GM23338 (cell line): ENCODE results near the gene UGT1A1. TPM values are rescaled to one million over a fixed set of nuclear protein-coding genes. Genes with fewer than 3 reads are reported as not detected.

Experiments
- ATAC-seq: fragments of 200-7000 bp; cut with Tn5 transposase; 3 replicates; pipeline ENCODE4 v1.9.1; 2020
- DNase-seq: peaks from one replicate; pipeline ENCODE4 v3.0.0-alpha.2; 2015; ENCODE audit warnings: low spot score
- H2AFZ ChIP-seq: fragments of 200-600 bp; sonication (generic); 2 replicates; pipeline ENCODE4 v1.8.0; 2016; ENCODE audit warnings: antibody characterized with exemption, mild to moderate bottlenecking, moderate library complexity
- H3F3A ChIP-seq: fragments of 200-600 bp; sonication (generic); replicated peaks from 2 replicates; pipeline ENCODE4 v1.8.0; 2017; ENCODE audit warnings: antibody characterized with exemption, mixed run types, low read depth
- H3K27ac ChIP-seq: fragments of 200-600 bp; sonication (generic); 2 replicates; pipeline ENCODE4 v1.6.1; 2016; ENCODE audit warnings: low read depth
- H3K27me3 ChIP-seq: fragments of 200-600 bp; sonication (generic); 2 replicates; pipeline ENCODE4 v1.8.0; 2016; ENCODE audit warnings: mild to moderate bottlenecking, mixed run types, moderate library complexity; ENCODE audit not compliant: insufficient read depth
- H3K36me3 ChIP-seq: fragments of 200-600 bp; sonication (generic); 2 replicates; pipeline ENCODE4 v1.8.0; 2016; ENCODE audit warnings: mild to moderate bottlenecking; ENCODE audit not compliant: insufficient read depth
- H3K4me1 ChIP-seq: fragments of 200-600 bp; sonication (generic); 2 replicates; pipeline ENCODE4 v1.8.0; 2016; ENCODE audit warnings: mild to moderate bottlenecking, moderate library complexity; ENCODE audit not compliant: insufficient read depth
- H3K4me2 ChIP-seq: fragments of 200-600 bp; sonication (generic); 2 replicates; pipeline ENCODE4 v1.7.1; 2017; ENCODE audit warnings: mixed run types
- H3K4me3 ChIP-seq: fragments of 200-600 bp; sonication (generic); 2 replicates; pipeline ENCODE4 v1.6.1; 2016; ENCODE audit warnings: mixed run types
- H3K79me2 ChIP-seq: fragments of 200-600 bp; sonication (generic); replicated peaks from 2 replicates; pipeline ENCODE4 v1.8.0; 2017; ENCODE audit warnings: mild to moderate bottlenecking; ENCODE audit not compliant: insufficient read depth
- H3K9me2 ChIP-seq: fragments of 200-600 bp; sonication (generic); 2 replicates; pipeline ENCODE4 v1.8.0; 2017; ENCODE audit not compliant: insufficient read depth
- H4K20me1 ChIP-seq: fragments of 200-600 bp; sonication (generic); replicated peaks from 2 replicates; pipeline ENCODE4 v1.8.0; 2017; ENCODE audit warnings: mild to moderate bottlenecking; ENCODE audit not compliant: insufficient read depth
- H3K27ac Mint-ChIP-seq: 2 replicates; pipeline ENCODE4 v1.8.0; 2020; ENCODE audit warnings: inconsistent platforms, mild to moderate bottlenecking, moderate library complexity, mixed read lengths
- H3K27me3 Mint-ChIP-seq: 3 replicates; pipeline ENCODE4 v1.8.0; 2022; ENCODE audit warnings: low read depth, mild to moderate bottlenecking, moderate library complexity, mixed read lengths, inconsistent platforms; ENCODE audit not compliant: insufficient read depth, poor library complexity
- H3K36me3 Mint-ChIP-seq: 3 replicates; pipeline ENCODE4 v1.8.0; 2021; ENCODE audit warnings: low read depth, mild to moderate bottlenecking, inconsistent platforms, moderate library complexity, mixed read lengths
- H3K4me1 Mint-ChIP-seq: 3 replicates; pipeline ENCODE4 v1.8.0; 2020; ENCODE audit warnings: mild to moderate bottlenecking, inconsistent platforms, mixed read lengths
- H3K4me3 Mint-ChIP-seq: 3 replicates; pipeline ENCODE4 v1.8.0; 2021; ENCODE audit warnings: moderate library complexity, mild to moderate bottlenecking, inconsistent platforms, mixed read lengths
- H3K9me3 Mint-ChIP-seq: 3 replicates; pipeline ENCODE4 v1.8.0; 2020; ENCODE audit warnings: moderate library complexity, mild to moderate bottlenecking, inconsistent platforms, mixed read lengths
- CREB1 ChIP-seq: fragments of 250-450 bp; sonication (Bioruptor Pico); IDR thresholded peaks from 2 replicates; pipeline ENCODE4 v1.5.0; 2020; ENCODE audit warnings: low read depth, mild to moderate bottlenecking, moderate library complexity
- EZH2 ChIP-seq: fragments of 200-600 bp; sonication (generic); IDR thresholded peaks from one replicate; pipeline ENCODE4 v1.8.0; 2017; ENCODE audit warnings: antibody characterized with exemption, mild to moderate bottlenecking, low read depth; ENCODE audit not compliant: unreplicated experiment
- EZH2phosphoT487 ChIP-seq: fragments of 200-600 bp; sonication (generic); IDR thresholded peaks from one replicate; pipeline ENCODE4 v1.8.1; 2018; ENCODE audit warnings: antibody characterized with exemption; ENCODE audit not compliant: unreplicated experiment
- POLR2AphosphoS5 ChIP-seq: IDR thresholded peaks from 2 replicates; pipeline ENCODE4 v1.6.1; 2016; ENCODE audit warnings: antibody characterized with exemption, low read depth
- STAT1 ChIP-seq: IDR thresholded peaks from one replicate; pipeline ENCODE4 v1.6.1; 2016; ENCODE audit warnings: antibody characterized with exemption; ENCODE audit not compliant: unreplicated experiment
- ZNF114 ChIP-seq: fragments of 250-450 bp; sonication (Bioruptor Pico); IDR thresholded peaks from 2 replicates; pipeline ENCODE4 v1.5.0; 2020; ENCODE audit warnings: mild to moderate bottlenecking, moderate library complexity
- ZNF331 ChIP-seq: fragments of 250-450 bp; sonication (Bioruptor Pico); IDR thresholded peaks from 2 replicates; pipeline ENCODE4 v1.5.0; 2020; ENCODE audit warnings: low read depth, mild to moderate bottlenecking, moderate library complexity
- polyA plus RNA-seq: library from polyadenylated mRNA; unstranded; fragments of >200 nt; fragmentation: Nextera tagmentation; extraction: Ambion mirVana; gene quantifications from 2 replicates; pipeline ENCODE4 v1.2.1, GENCODE V29; 2016
- total RNA-seq: library from RNA; depleted of rRNA; stranded (reverse); fragments of >200 nt; shearing (Covaris generic); gene quantifications from 2 replicates; pipeline ENCODE4 v1.2.3, GENCODE V29; 2014
- TF ChIP-seq, protein P1 (sequence below): fragments of 250-450 bp; sonication (Bioruptor Pico); IDR thresholded peaks from 2 replicates; pipeline ENCODE4 v1.5.0; 2020; ENCODE audit warnings: mild to moderate bottlenecking, moderate library complexity
- TF ChIP-seq, protein P2 (sequence below): IDR thresholded peaks from one replicate; pipeline ENCODE4 v1.6.1; 2018; ENCODE audit warnings: antibody characterized with exemption; ENCODE audit not compliant: unreplicated experiment

UGT1A1 gene
- total and polyA plus RNA-seq, 2 experiments from 2014 or later: not detected

- TF ChIP-seq, protein P1, sequence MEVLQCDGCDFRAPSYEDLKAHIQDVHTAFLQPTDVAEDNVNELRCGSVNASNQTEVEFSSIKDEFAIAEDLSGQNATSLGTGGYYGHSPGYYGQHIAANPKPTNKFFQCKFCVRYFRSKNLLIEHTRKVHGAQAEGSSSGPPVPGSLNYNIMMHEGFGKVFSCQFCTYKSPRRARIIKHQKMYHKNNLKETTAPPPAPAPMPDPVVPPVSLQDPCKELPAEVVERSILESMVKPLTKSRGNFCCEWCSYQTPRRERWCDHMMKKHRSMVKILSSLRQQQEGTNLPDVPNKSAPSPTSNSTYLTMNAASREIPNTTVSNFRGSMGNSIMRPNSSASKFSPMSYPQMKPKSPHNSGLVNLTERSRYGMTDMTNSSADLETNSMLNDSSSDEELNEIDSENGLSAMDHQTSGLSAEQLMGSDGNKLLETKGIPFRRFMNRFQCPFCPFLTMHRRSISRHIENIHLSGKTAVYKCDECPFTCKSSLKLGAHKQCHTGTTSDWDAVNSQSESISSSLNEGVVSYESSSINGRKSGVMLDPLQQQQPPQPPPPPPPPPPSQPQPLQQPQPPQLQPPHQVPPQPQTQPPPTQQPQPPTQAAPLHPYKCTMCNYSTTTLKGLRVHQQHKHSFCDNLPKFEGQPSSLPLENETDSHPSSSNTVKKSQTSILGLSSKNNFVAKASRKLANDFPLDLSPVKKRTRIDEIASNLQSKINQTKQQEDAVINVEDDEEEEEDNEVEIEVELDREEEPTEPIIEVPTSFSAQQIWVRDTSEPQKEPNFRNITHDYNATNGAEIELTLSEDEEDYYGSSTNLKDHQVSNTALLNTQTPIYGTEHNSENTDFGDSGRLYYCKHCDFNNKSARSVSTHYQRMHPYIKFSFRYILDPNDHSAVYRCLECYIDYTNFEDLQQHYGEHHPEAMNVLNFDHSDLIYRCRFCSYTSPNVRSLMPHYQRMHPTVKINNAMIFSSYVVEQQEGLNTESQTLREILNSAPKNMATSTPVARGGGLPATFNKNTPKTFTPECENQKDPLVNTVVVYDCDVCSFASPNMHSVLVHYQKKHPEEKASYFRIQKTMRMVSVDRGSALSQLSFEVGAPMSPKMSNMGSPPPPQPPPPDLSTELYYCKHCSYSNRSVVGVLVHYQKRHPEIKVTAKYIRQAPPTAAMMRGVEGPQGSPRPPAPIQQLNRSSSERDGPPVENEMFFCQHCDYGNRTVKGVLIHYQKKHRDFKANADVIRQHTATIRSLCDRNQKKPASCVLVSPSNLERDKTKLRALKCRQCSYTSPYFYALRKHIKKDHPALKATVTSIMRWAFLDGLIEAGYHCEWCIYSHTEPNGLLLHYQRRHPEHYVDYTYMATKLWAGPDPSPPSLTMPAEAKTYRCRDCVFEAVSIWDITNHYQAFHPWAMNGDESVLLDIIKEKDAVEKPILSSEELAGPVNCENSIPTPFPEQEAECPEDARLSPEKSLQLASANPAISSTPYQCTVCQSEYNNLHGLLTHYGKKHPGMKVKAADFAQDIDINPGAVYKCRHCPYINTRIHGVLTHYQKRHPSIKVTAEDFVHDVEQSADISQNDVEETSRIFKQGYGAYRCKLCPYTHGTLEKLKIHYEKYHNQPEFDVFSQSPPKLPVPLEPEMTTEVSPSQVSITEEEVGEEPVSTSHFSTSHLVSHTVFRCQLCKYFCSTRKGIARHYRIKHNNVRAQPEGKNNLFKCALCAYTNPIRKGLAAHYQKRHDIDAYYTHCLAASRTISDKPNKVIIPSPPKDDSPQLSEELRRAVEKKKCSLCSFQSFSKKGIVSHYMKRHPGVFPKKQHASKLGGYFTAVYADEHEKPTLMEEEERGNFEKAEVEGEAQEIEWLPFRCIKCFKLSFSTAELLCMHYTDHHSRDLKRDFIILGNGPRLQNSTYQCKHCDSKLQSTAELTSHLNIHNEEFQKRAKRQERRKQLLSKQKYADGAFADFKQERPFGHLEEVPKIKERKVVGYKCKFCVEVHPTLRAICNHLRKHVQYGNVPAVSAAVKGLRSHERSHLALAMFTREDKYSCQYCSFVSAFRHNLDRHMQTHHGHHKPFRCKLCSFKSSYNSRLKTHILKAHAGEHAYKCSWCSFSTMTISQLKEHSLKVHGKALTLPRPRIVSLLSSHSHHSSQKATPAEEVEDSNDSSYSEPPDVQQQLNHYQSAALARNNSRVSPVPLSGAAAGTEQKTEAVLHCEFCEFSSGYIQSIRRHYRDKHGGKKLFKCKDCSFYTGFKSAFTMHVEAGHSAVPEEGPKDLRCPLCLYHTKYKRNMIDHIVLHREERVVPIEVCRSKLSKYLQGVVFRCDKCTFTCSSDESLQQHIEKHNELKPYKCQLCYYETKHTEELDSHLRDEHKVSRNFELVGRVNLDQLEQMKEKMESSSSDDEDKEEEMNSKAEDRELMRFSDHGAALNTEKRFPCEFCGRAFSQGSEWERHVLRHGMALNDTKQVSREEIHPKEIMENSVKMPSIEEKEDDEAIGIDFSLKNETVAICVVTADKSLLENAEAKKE (CRISPR knock-in tag): no peak
- no peak for TF ChIP-seq POLR2AphosphoS5
These were observed 41.5 kb downstream of the UGT1A1 start (continued) for GRCh38 chr2:233801357-233802131.

- DNase-seq (no peak), ATAC-seq (no peak)
- Mint-ChIP-seq H3K27ac (no peak overlapping the region), H3K27me3 (peaks cover 3% of the 10 kb centered on the region), H3K36me3 (no peaks in the 10 kb centered on the region; the same call in 2 of the 3 replicates), H3K9me3 (peaks cover 19% of the 10 kb centered on the region), H3K4me1 (no peaks in the 10 kb centered on the region), H3K4me3 (no peak overlapping the region)
- H3K27ac ChIP-seq: no peak overlapping the region
- no peaks in the 10 kb centered on the region for H3K36me3 ChIP-seq
- no peak overlapping the region for H3K4me2 ChIP-seq
- H3K4me1 ChIP-seq: no peaks in the 10 kb centered on the region
- no peaks in the 10 kb centered on the region for H3K79me2 ChIP-seq
- no peak overlapping the region for H3K4me3 ChIP-seq
- no peaks in the 10 kb centered on the region for H3F3A ChIP-seq
- H2AFZ ChIP-seq: no peak overlapping the region
- H3K9me2 ChIP-seq: no peaks in the 10 kb centered on the region
- no peaks in the 10 kb centered on the region for H3K27me3 ChIP-seq
- H4K20me1 ChIP-seq: no peaks in the 10 kb centered on the region
- TF ChIP-seq ZNF331 (CRISPR knock-in tag) (no peak), ZNF114 (no peak), STAT1 (no peak), EZH2 (no peak), EZH2phosphoT487 (no peak), CREB1 (CRISPR knock-in tag) (no peak), POLR2AphosphoS5 (no peak)
- TF ChIP-seq, protein P2, sequence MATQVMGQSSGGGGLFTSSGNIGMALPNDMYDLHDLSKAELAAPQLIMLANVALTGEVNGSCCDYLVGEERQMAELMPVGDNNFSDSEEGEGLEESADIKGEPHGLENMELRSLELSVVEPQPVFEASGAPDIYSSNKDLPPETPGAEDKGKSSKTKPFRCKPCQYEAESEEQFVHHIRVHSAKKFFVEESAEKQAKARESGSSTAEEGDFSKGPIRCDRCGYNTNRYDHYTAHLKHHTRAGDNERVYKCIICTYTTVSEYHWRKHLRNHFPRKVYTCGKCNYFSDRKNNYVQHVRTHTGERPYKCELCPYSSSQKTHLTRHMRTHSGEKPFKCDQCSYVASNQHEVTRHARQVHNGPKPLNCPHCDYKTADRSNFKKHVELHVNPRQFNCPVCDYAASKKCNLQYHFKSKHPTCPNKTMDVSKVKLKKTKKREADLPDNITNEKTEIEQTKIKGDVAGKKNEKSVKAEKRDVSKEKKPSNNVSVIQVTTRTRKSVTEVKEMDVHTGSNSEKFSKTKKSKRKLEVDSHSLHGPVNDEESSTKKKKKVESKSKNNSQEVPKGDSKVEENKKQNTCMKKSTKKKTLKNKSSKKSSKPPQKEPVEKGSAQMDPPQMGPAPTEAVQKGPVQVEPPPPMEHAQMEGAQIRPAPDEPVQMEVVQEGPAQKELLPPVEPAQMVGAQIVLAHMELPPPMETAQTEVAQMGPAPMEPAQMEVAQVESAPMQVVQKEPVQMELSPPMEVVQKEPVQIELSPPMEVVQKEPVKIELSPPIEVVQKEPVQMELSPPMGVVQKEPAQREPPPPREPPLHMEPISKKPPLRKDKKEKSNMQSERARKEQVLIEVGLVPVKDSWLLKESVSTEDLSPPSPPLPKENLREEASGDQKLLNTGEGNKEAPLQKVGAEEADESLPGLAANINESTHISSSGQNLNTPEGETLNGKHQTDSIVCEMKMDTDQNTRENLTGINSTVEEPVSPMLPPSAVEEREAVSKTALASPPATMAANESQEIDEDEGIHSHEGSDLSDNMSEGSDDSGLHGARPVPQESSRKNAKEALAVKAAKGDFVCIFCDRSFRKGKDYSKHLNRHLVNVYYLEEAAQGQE: no peak
These were observed 42.2 kb downstream of the UGT1A1 start for GRCh38 chr2:233802132-233802815.
